MCF 10A (cell line): Measurements from ENCODE around the gene NXPH1. TPM values are rescaled to one million over a fixed set of nuclear protein-coding genes. Genes with fewer than 3 reads are reported as not detected.

ENCODE experiments used
- BruUV-seq: library from RNA; stranded (reverse); fragments of 400-500 nt; replicated peaks from 2 replicates; lab custom pipeline; 2021; lab: Mats Ljungman, UMichigan
- CTCF ChIA-PET: fragments of 300-600 bp; sonication (Branson Sonifier 250); formaldehyde crosslinking; extraction: SDS; loops from one replicate; lab custom pipeline; 2021; ENCODE audit warnings: antibody characterized with exemption, inconsistent platforms; lab: Yijun Ruan, JAX
- POLR2A ChIA-PET: fragments of 300-600, 350-650 bp; sonication (Branson Sonifier 250); formaldehyde crosslinking; extraction: SDS; loops from one replicate; lab custom pipeline; 2020; ENCODE audit warnings: antibody characterized with exemption, inconsistent platforms; lab: Yijun Ruan, JAX
- DNase-seq: peaks from one replicate; pipeline ENCODE4 v3.0.0-alpha.2; 2018; ENCODE audit not compliant: unreplicated experiment
- H3K27ac Mint-ChIP-seq: one replicate; pipeline ENCODE4 v1.8.0; 2022; ENCODE audit warnings: mild to moderate bottlenecking, low read depth, mixed read lengths; ENCODE audit not compliant: unreplicated experiment
- H3K27me3 Mint-ChIP-seq: one replicate; pipeline ENCODE4 v1.8.0; 2022; ENCODE audit warnings: mixed read lengths; ENCODE audit not compliant: insufficient read depth, unreplicated experiment
- H3K36me3 Mint-ChIP-seq: one replicate; pipeline ENCODE4 v1.8.0; 2022; ENCODE audit warnings: mild to moderate bottlenecking, moderate library complexity, mixed read lengths; ENCODE audit not compliant: insufficient read depth, unreplicated experiment
- H3K4me1 Mint-ChIP-seq: one replicate; pipeline ENCODE4 v1.8.0; 2022; ENCODE audit warnings: mixed read lengths; ENCODE audit not compliant: insufficient read depth, unreplicated experiment
- H3K4me3 Mint-ChIP-seq: one replicate; pipeline ENCODE4 v1.8.0; 2022; ENCODE audit warnings: mild to moderate bottlenecking, moderate library complexity, mixed read lengths; ENCODE audit not compliant: unreplicated experiment
- H3K9me3 Mint-ChIP-seq: one replicate; pipeline ENCODE4 v1.8.0; 2022; ENCODE audit warnings: mixed read lengths; ENCODE audit not compliant: unreplicated experiment
- CTCF ChIP-seq: fragments of 200-600 bp; IDR thresholded peaks from one replicate; pipeline ENCODE4 v1.8.0; 2022; ENCODE audit warnings: antibody characterized with exemption, mild to moderate bottlenecking; ENCODE audit not compliant: unreplicated experiment
- intact Hi-C: fragments of 100-400 bp; cut with micrococcal nuclease; formaldehyde crosslinking; loops from 2 replicates; pipeline ENCODE4 v1.14.1; 2022
- total RNA-seq: library from RNA; stranded (reverse); gene quantifications from 2 replicates; pipeline ENCODE4 v1.2.3, GENCODE V29; 2022

NXPH1 gene
- total RNA-seq, 1 experiment from 2014 or later, result not detected

- peaks cover 14% of the 10 kb centered on the region for H3K9me3 Mint-ChIP-seq
- peaks cover 24% of the 10 kb centered on the region for H3K27me3 Mint-ChIP-seq
- H3K36me3 Mint-ChIP-seq, result no peaks in the 10 kb centered on the region
- no peak for DNase-seq
- ChIA-PET POLR2A (interaction anchor here (0.6 kb wide), 1 partner anchor 128 kb away, joined by 4 read pairs; no protein-coding TSS in a partner anchor), CTCF (no interaction called here)
- intact Hi-C loops, result no loop called here
- no peak overlapping the region for H3K27ac Mint-ChIP-seq
- H3K4me3 Mint-ChIP-seq, result no peak overlapping the region
- BruUV-seq, result no TSS peak
- TF ChIP-seq CTCF, result no peak
- no peaks in the 10 kb centered on the region for H3K4me1 Mint-ChIP-seq
Measured at GRCh38 chr7:8481752-8482446, 48.5 kb downstream of the NXPH1 start.

GRCh38 chr7:8490391-8491045 is 57.1 kb downstream of the NXPH1 start:
- intact Hi-C loops, result no loop called here
- Mint-ChIP-seq H3K9me3 (no peaks in the 10 kb centered on the region), H3K27me3 (peaks cover 74% of the 10 kb centered on the region), H3K27ac (no peak overlapping the region), H3K4me1 (no peaks in the 10 kb centered on the region), H3K4me3 (no peak overlapping the region), H3K36me3 (no peaks in the 10 kb centered on the region)
- ChIA-PET CTCF (no interaction called here), POLR2A (no interaction called here)
- TF ChIP-seq CTCF, result no peak
- DNase-seq, result no peak
- no TSS peak for BruUV-seq

GRCh38 chr7:8491106-8491505 is 57.7 kb downstream of the NXPH1 start:
- no peaks in the 10 kb centered on the region for H3K36me3 Mint-ChIP-seq
- TF ChIP-seq CTCF, result no peak
- CTCF ChIA-PET, result interaction anchor here (0.6 kb wide), 1 partner anchor 13 kb away, joined by 3 read pairs; no protein-coding TSS in a partner anchor
- no peaks in the 10 kb centered on the region for H3K9me3 Mint-ChIP-seq
- POLR2A ChIA-PET, result no interaction called here
- DNase-seq, result no peak
- H3K27ac Mint-ChIP-seq, result no peak overlapping the region
- BruUV-seq, result no TSS peak
- H3K27me3 Mint-ChIP-seq, result peaks cover 73% of the 10 kb centered on the region
- H3K4me3 Mint-ChIP-seq, result no peak overlapping the region
- intact Hi-C loops, result no loop called here
- no peaks in the 10 kb centered on the region for H3K4me1 Mint-ChIP-seq
